IgD-negative memory B cell (primary cell): ENCODE data around the gene PLA2G5. TPM values are rescaled to one million over a fixed set of nuclear protein-coding genes. Genes with fewer than 3 reads are reported as not detected.
"Not testable (repeated sequence)": the region's sequence is repeated elsewhere in the genome, so short reads cannot be mapped to it uniquely, and the experiment has no call there.

ENCODE experiments used
- H3K27ac Mint-ChIP-seq, 3 donors: one replicate each; pipeline ENCODE4 v1.8.0; 2020 to 2022; ENCODE audit warnings: mild to moderate bottlenecking in 3 of 3, mixed read lengths in 3 of 3, moderate library complexity in 1 of 3
- H3K27me3 Mint-ChIP-seq: one replicate; pipeline ENCODE4 v1.8.0; 2021; ENCODE audit warnings: mixed read lengths
- H3K36me3 Mint-ChIP-seq: one replicate; pipeline ENCODE4 v1.8.0; 2020; ENCODE audit warnings: mild to moderate bottlenecking, mixed read lengths
- H3K4me1 Mint-ChIP-seq, 3 donors: one replicate each; pipeline ENCODE4 v1.8.0; 2020 to 2022; ENCODE audit warnings: mixed read lengths in 3 of 3, mild to moderate bottlenecking in 1 of 3
- H3K4me3 Mint-ChIP-seq, 4 donors: one replicate each; pipeline ENCODE4 v1.8.0; 2020 to 2022; ENCODE audit warnings: mild to moderate bottlenecking in 4 of 4, mixed read lengths in 4 of 4, moderate library complexity in 3 of 4
- H3K9me3 Mint-ChIP-seq, 3 donors: one replicate each; pipeline ENCODE4 v1.8.0; 2020 to 2021; ENCODE audit warnings: mixed read lengths in 3 of 3, mild to moderate bottlenecking in 1 of 3
- polyA plus RNA-seq: library from polyadenylated mRNA; unstranded; fragments of 300-500 nt; fragmentation: Illumina TruSeq; gene quantifications from one replicate; pipeline ENCODE4 v1.2.3, GENCODE V29; 2021

Gene PLA2G5
- polyA plus RNA-seq, 1 donor from 2014 or later = not detected

DNA sequence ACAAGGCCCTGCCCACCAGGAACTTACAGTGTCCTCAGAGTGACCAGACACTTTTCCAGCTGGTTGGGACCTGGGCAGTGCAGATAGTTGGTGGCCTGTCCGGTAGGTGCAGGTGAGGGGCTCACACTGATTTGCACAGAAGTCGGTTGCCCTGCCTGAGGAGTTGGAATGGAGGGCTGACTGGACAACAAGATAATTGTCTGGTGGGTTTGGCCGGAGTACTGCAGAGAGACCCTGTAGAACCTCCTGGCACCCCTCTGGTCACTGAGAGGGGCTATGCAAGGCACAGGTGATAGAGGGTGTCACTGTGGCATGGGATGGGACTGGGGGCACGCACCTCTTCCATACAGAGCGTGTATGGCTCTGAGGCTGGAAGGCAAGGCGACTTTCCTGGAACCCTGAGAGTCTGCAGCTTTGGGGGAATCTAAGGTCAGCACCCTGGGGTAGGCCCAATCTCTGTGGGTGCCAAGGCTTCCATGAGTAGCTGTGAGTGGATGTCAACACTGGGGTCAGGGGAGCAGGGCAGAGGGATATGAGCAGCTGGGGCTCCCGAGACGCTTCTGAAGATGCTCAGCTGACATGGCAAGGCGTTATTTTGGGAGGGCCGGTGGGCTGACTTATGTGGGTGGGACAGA, 56.9 kb downstream of the PLA2G5 start:
- H3K4me1 Mint-ChIP-seq = peaks cover 33 to 40% (median 36%) of the 10 kb centered on the region in 3 donors
- no peaks in the 10 kb centered on the region for H3K27me3 Mint-ChIP-seq
- peak overlapping the region in 2 of 3 donors; percentile 20 to 84 for H3K27ac Mint-ChIP-seq
- H3K4me3 Mint-ChIP-seq = peak overlapping the region in 2 of 4 donors; percentile 60 to 70
- no peaks in the 10 kb centered on the region for H3K36me3 Mint-ChIP-seq
- H3K9me3 Mint-ChIP-seq = peaks cover 2 to 12% (median 11%) of the 10 kb centered on the region in 3 donors

DNA sequence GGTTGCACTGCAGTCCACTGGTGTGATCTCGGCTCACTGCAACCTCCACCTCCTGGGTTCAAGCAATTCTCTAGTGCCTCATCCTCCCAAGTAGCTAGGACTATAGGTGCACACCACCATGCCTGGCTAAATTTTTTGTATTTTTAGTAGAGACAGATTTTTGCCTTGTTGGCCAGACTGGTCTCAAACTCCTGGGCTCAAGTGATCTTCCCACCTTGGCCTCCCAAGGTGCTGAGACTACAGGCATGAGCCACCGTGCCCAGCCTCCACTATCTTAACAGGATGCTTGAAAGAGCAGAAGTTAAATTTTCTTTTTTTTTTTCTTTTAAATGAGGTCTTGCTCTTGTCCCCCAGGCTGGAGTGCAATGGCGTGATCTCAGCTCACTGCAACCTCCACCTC, 60.5 kb downstream of the PLA2G5 start:
- not testable (repeated sequence) for H3K27ac Mint-ChIP-seq, H3K36me3 Mint-ChIP-seq, H3K27me3 Mint-ChIP-seq, H3K4me3 Mint-ChIP-seq
- peaks cover 21 to 22% (median 21%) of the 10 kb centered on the region in 3 donors for H3K4me1 Mint-ChIP-seq
- H3K9me3 Mint-ChIP-seq = peaks cover 2 to 12% (median 12%) of the 10 kb centered on the region in 3 donors

DNA sequence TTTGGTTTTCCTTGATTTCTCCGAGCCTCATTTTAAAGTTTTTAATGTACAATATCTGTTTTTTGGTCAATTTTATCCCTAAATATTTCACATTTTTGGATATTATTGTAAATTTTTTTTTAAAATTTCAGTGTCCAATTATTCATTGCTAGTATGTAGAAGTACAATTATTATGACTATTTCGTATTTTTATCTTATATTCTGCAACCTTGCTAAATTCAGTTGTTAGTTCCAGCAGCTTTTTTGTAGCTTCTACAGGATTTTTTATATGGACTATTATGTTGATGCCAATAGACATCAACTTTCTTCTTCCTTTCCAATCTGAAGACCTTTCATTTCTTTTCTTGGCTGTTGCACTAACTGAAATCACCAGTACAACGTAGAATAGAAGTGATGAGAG, 65.0 kb downstream of the PLA2G5 start:
- H3K4me3 Mint-ChIP-seq = no peak overlapping the region
- H3K4me1 Mint-ChIP-seq = peaks cover 1 to 2% (median 2%) of the 10 kb centered on the region in 3 donors
- no peak overlapping the region for H3K27ac Mint-ChIP-seq
- H3K9me3 Mint-ChIP-seq = peaks cover 0 to 5% (median 1%) of the 10 kb centered on the region in 3 donors
- no peaks in the 10 kb centered on the region for H3K36me3 Mint-ChIP-seq
- no peaks in the 10 kb centered on the region for H3K27me3 Mint-ChIP-seq

DNA sequence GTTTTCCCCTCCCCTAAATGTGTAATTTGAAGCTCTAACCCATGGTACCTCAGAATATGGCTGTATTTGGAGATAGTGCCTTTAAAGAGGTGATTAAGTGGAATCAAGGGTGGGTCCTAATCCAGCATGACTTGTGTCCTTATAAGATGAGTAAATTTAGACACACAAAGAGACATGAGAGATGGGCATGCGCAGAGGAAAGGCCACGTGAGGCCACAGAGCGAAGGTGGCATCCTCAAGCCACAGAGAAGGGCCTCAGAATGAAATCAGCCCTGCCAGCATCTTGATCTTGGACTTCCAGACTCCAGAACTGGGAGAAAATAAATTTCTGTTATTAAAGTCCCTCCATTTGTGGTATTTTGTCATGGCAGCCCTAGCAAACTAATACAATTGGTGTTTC, 66.3 kb downstream of the PLA2G5 start:
- Mint-ChIP-seq H3K27ac (no peak overlapping the region), H3K27me3 (peaks cover 3% of the 10 kb centered on the region), H3K4me1 (peaks cover 0 to 4% (median 2%) of the 10 kb centered on the region in 3 donors), H3K9me3 (peaks cover 0 to 1% (median 0%) of the 10 kb centered on the region in 3 donors), H3K4me3 (no peak overlapping the region), H3K36me3 (no peaks in the 10 kb centered on the region)

DNA sequence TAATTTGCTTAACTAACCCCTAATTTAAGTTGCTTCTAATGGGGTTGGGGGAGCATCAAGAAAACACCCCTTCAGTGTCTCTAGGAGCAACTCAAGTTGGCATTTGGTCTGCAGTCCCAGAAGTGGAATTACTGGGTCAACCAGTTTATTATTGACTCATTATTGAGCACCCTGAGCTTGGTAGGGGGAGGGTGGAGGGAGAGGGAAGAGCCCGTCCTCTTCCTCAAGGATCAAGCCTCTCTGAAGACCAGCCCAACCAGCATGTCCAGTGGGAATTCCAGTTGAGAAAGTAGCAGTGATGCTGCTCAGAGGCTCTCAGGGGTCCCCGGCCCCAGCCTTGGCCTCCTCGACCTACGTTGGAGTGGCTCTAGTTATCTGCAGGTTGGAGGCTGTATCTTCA, 67.1 kb downstream of the PLA2G5 start:
- peaks cover 0 to 1% (median 0%) of the 10 kb centered on the region in 3 donors for H3K9me3 Mint-ChIP-seq
- no peaks in the 10 kb centered on the region for H3K36me3 Mint-ChIP-seq
- H3K27me3 Mint-ChIP-seq = peaks cover 3% of the 10 kb centered on the region
- peaks cover 0 to 3% (median 0%) of the 10 kb centered on the region in 3 donors for H3K4me1 Mint-ChIP-seq
- no peak overlapping the region for H3K4me3 Mint-ChIP-seq
- H3K27ac Mint-ChIP-seq = no peak overlapping the region

DNA sequence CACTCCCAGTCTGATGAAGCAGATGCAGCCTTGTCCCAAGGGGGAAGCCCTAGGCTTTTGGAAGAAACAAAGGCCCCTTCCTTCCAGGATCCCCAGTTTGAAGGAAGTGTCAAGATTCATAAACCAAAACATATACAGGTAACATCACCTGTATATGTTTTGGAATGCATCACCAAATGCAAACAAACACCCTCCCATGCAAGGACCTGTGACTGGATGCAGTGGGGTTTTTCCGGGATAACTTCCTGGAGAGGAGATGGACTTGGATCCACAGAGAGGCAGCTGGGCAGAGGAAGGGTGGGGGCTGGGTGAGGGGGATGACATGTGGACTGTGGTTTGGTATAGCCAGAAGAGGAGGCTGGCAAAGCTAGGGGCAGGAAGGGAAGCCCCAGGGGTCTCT, 67.6 kb downstream of the PLA2G5 start:
- Mint-ChIP-seq H3K9me3 (peaks cover 0 to 1% (median 0%) of the 10 kb centered on the region in 3 donors), H3K4me1 (peaks cover 0 to 3% (median 0%) of the 10 kb centered on the region in 3 donors), H3K36me3 (no peaks in the 10 kb centered on the region), H3K4me3 (no peak overlapping the region), H3K27ac (no peak overlapping the region), H3K27me3 (peaks cover 3% of the 10 kb centered on the region)

DNA sequence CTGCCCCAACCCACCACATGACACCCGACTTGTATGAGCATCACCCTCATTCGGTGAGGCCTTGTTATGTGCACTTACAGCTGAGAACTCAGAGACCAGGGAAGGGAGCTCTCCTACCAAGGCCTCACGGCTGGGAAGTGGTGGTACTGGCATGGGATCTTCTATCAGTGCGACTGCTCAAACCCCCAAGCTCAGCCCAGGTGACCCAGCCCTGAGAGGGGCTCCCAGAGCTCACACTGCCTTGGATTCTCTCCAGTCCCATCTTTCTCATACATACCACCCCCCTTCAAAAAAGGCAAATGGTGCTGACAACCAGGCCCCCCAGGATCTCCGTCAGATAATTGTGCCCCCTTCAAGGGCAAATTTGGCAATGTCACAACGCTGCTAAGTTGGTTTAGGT, 68.4 kb downstream of the PLA2G5 start:
- Mint-ChIP-seq H3K4me1 (peaks cover 0 to 3% (median 0%) of the 10 kb centered on the region in 3 donors), H3K9me3 (no peaks in the 10 kb centered on the region), H3K36me3 (no peaks in the 10 kb centered on the region), H3K27ac (peak overlapping the region in 1 of 3 donors; percentile 16), H3K4me3 (no peak overlapping the region), H3K27me3 (peaks cover 3% of the 10 kb centered on the region)

DNA sequence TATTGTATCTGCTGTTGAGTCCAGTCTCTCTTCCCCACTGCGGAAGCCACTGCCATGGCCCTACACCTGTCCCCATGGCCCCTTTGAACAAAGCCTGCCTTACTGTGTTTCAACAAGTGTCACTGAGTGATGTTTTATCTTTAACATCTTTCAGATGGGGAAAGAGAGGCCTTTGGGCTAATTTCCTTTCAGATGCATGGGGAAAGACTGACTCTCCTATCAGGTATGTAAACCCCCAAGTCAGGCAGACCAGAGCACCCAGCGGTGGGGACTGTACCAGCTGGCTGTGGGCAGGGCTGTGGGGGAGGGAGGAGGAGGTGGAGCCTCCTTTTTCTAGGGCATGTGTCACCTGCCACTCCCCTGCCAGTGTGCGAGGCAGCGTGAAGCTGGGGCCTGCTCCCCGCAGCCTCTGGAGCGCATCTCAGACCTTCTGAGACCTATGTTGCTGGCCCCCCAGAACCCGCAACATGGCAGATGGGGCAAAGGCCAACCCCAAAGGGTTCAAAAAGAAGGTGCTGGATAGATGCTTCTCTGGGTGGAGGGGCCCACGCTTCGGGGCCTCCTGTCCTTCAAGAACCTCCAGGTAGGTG, 69.1 kb downstream of the PLA2G5 start, which contains the start of gene PLA2G2F:
Gene PLA2G2F, plus strand, starts transcription at position 363 of the 590 bp plus-strand sequence. Its CDS starts 105 bp downstream, at position 468.
- peaks cover 4% of the 10 kb centered on the region for H3K27me3 Mint-ChIP-seq
- no peaks in the 10 kb centered on the region for H3K36me3 Mint-ChIP-seq
- peak within 1 kb of the TSS in 1 of 3 donors; percentile 16 for H3K27ac Mint-ChIP-seq
- H3K9me3 Mint-ChIP-seq = no peaks in the 10 kb centered on the region
- H3K4me1 Mint-ChIP-seq = peaks cover 0 to 3% (median 0%) of the 10 kb centered on the region in 3 donors
- no peak within 1 kb of the TSS for H3K4me3 Mint-ChIP-seq

DNA sequence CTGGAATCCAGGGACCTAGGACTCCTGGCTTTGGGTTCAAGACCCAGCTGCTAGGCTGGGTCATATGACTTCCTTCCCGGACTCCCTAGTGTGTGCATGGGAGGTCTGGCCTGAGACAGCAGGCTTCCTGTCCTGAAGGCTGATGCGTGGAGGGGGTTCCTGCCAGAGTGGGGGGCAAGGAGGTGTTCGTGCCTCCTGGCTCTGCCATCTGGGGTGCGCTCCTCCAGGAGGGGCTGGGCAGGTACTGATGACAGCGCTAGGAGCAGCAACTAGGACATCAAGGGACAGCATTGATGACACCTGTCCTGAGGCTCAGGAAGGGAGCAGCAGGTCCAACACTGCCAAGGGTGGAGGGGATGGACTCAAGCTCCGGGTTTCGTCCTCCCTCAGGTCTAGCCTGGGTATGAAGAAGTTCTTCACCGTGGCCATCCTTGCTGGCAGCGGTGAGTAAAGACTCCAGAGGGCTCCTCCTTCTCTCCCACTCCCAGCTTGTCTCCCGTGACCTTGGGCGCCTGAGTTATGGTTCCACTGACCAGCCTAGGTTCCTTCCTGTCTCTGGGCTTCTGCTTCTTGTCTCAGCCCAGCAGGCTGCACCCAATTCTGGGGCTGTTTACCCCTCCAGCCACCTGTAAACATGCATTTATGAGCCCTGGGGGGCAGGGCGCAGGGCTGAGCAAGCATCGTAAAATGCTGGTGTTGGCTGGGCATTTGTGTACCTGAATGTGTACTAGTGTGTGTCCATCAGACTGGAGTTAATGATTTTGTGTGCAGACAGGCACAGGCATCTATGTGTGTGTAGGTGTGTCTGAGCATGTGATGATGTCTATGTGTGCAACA, 70.0 kb downstream of the PLA2G5 start:
- Mint-ChIP-seq H3K36me3 (no peaks in the 10 kb centered on the region), H3K27me3 (peaks cover 5% of the 10 kb centered on the region), H3K9me3 (no peaks in the 10 kb centered on the region), H3K27ac (no peak overlapping the region), H3K4me3 (no peak overlapping the region), H3K4me1 (peaks cover 0 to 3% (median 0%) of the 10 kb centered on the region in 3 donors)

DNA sequence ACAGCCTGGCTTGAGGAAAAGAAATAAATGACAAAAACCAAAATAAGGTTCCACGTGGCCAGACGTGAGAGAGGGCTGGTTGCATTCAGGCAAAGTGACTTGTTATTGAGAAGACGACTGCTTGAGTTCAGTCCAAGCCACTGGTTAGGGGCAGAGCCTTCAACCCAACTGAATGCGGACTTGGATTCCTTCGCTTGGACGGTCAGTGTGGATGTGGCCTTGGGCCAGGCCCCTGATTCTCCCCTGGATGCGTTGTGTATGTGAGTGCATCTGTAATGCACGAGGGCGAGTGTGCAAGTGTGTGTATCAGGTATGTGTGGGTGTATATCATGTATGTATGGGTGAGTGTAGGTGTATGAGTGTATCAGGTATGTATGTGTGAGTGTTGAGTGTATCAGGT, 71.0 kb downstream of the PLA2G5 start:
- H3K36me3 Mint-ChIP-seq = no peaks in the 10 kb centered on the region
- H3K9me3 Mint-ChIP-seq = no peaks in the 10 kb centered on the region
- H3K4me1 Mint-ChIP-seq = peaks cover 0 to 3% (median 0%) of the 10 kb centered on the region in 3 donors
- peaks cover 5% of the 10 kb centered on the region for H3K27me3 Mint-ChIP-seq
- H3K4me3 Mint-ChIP-seq = no peak overlapping the region
- H3K27ac Mint-ChIP-seq = no peak overlapping the region

DNA sequence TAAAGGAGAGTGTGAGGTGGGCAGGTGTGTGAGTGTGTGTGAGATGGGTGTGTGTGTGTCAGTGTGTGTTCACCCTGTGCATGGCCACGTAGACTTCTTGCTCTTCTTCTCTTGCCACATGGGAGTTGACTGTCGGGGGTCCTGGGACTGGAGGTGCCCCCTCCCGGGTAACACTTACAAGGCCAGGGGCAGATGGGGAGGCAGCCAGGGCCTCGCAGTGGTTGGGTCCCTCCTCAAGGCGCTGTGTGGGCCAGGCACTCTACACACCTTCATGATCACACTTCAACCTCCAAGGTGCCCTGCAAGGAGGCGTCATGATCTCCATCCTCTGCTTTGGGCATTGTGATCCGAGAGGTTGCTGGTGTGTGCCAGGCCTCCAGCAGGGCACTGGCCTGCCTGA, 71.5 kb downstream of the PLA2G5 start:
- Mint-ChIP-seq H3K27me3 (peaks cover 5% of the 10 kb centered on the region), H3K9me3 (no peaks in the 10 kb centered on the region), H3K4me1 (peaks cover 0 to 3% (median 0%) of the 10 kb centered on the region in 3 donors), H3K4me3 (no peak overlapping the region), H3K27ac (no peak overlapping the region), H3K36me3 (no peaks in the 10 kb centered on the region)

Other genes starting within 250 kb of the PLA2G5 start
- gene OTUD3, start 187.8 kb upstream of the PLA2G5 start, polyA plus RNA-seq = 2.9 TPM
- not detected for gene PLA2G2E, start 146.6 kb upstream of the PLA2G5 start, polyA plus RNA-seq
- not detected for gene PLA2G2A, start 90.6 kb upstream of the PLA2G5 start, polyA plus RNA-seq
- 10.1 TPM for gene PLA2G2D, start 49.3 kb downstream of the PLA2G5 start, polyA plus RNA-seq
- not detected for gene PLA2G2F, start 69.1 kb downstream of the PLA2G5 start, polyA plus RNA-seq
- gene UBXN10, start 115.9 kb downstream of the PLA2G5 start, polyA plus RNA-seq = 0.39 TPM
- gene PLA2G2C, start 116.3 kb downstream of the PLA2G5 start, polyA plus RNA-seq = not detected
- gene VWA5B1, start 220.7 kb downstream of the PLA2G5 start, polyA plus RNA-seq = not detected